HFF-Myc (cell line): ENCODE data around the gene PTPRN2.

Experiments
- DNase-seq: peaks from one replicate; pipeline ENCODE4 v3.0.0-alpha.2; 2011; ENCODE audit warnings: low read depth; ENCODE audit errors: extremely low read depth
- H3K4me3 ChIP-seq: replicated peaks from 2 replicates; pipeline ENCODE4 v1.5.1; 2011; ENCODE audit warnings: low read depth, mild to moderate bottlenecking, control low read depth, low read length
- CTCF ChIP-seq: IDR thresholded peaks from 2 replicates; pipeline ENCODE4 v1.5.1; 2012; ENCODE audit warnings: mild to moderate bottlenecking, low read depth, low read length, control low read depth; ENCODE audit errors: missing control alignments

The PTPRN2 gene

GRCh38 chr7:157604661-157605381 lies 982.8 kb downstream of the PTPRN2 start:
- TF ChIP-seq CTCF: no peak
- no peak for DNase-seq

GRCh38 chr7:157603716-157604115 lies 983.9 kb downstream of the PTPRN2 start:
- no peak for TF ChIP-seq CTCF
- no peak overlapping the region for H3K4me3 ChIP-seq
- DNase-seq: no peak

More at GRCh38 chr7:157604661-157605381, 982.8 kb downstream of the PTPRN2 start:
- no peak overlapping the region for H3K4me3 ChIP-seq

GRCh38 chr7:157603005-157603404 lies 984.6 kb downstream of the PTPRN2 start:
- H3K4me3 ChIP-seq: no peak overlapping the region
- no peak for DNase-seq

GRCh38 chr7:157602581-157602980 lies 985.0 kb downstream of the PTPRN2 start:
- no peak for TF ChIP-seq CTCF
- no peak overlapping the region for H3K4me3 ChIP-seq
- DNase-seq: no peak

More at GRCh38 chr7:157603005-157603404, 984.6 kb downstream of the PTPRN2 start:
- no peak for TF ChIP-seq CTCF

- no peak for TF ChIP-seq CTCF
- DNase-seq: no peak
- H3K4me3 ChIP-seq: no peak overlapping the region
Measured at GRCh38 chr7:157602156-157602555, 985.5 kb downstream of the PTPRN2 start.

GRCh38 chr7:157601530-157601929 lies 986.1 kb downstream of the PTPRN2 start:
- H3K4me3 ChIP-seq: no peak overlapping the region
- no peak for DNase-seq
- TF ChIP-seq CTCF: no peak

- no peak for TF ChIP-seq CTCF
- DNase-seq: no peak
- no peak overlapping the region for H3K4me3 ChIP-seq
Measured at GRCh38 chr7:157599491-157599890, 988.1 kb downstream of the PTPRN2 start.
